Measurements from ENCODE around the gene CARS2.
A peak's percentile ranks its signal among the peaks of the same experiment; 100 is the strongest.
"Not testable (repeated sequence)": the region's sequence is repeated elsewhere in the genome, so short reads cannot be mapped to it uniquely, and the experiment has no call there.

CARS2 gene, protein sequence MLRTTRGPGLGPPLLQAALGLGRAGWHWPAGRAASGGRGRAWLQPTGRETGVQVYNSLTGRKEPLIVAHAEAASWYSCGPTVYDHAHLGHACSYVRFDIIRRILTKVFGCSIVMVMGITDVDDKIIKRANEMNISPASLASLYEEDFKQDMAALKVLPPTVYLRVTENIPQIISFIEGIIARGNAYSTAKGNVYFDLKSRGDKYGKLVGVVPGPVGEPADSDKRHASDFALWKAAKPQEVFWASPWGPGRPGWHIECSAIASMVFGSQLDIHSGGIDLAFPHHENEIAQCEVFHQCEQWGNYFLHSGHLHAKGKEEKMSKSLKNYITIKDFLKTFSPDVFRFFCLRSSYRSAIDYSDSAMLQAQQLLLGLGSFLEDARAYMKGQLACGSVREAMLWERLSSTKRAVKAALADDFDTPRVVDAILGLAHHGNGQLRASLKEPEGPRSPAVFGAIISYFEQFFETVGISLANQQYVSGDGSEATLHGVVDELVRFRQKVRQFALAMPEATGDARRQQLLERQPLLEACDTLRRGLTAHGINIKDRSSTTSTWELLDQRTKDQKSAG

DNA sequence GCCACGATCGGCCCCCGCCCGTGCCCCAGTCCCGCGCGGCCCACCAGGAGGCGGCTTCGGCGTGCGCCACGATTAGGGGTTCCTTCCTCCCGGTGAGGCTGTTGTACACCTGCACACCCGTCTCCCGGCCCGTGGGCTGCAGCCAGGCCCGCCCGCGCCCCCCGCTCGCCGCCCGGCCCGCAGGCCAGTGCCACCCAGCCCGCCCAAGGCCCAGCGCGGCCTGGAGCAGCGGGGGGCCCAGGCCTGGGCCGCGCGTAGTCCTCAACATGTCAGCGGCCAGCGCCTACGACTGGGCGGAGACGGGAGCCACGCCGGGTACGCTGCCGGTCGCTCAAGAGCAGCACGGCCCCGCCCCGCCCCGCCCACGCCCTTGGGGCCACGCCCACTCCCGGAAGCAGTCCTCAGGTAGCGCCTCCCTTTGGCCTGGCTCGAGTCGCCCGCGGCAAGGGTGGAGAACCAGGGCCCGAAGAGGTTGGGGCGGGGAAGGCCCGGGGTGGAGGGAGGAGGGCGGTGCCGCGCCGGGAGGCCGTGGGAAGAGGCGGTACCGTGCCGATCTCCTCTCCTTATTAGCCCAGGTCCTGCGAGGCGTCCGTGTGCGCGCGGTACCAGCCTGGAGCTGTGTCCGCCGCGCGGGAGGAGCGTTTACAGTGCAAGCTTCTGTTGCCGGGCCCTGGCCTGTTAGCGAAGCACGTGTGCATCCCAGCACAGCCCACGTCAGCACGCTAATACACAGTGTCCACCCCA is at the start of gene CARS2:
TSS of gene CARS2 (minus strand) at position 291 of the 744 bp plus-strand sequence. CDS start at position 268, 23 bp downstream.
- peak; percentile 98 for DNase-seq (ENCODE audit: low read depth)

DNA sequence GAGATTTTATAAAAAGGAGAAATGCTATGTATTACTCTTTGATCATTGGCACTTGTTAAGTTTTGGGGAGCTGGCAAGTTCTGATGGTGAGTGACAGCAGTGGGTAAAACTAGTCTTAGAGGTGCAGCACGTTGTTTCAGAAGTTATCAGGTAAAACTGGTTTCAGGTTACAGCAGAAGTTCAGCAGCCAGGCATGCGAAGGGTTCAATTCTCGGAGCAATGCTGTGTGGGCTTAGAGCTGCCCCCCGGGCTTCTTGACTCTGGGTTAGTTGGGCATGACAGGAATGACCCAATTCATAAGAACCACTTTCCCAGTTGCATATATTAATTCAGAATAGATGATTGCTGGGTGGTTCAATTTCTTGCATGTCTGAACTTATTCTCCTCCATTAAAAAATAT is 42.4 kb upstream of the CARS2 start:
- DNase-seq (ENCODE audit: low read depth) = no peak

DNA sequence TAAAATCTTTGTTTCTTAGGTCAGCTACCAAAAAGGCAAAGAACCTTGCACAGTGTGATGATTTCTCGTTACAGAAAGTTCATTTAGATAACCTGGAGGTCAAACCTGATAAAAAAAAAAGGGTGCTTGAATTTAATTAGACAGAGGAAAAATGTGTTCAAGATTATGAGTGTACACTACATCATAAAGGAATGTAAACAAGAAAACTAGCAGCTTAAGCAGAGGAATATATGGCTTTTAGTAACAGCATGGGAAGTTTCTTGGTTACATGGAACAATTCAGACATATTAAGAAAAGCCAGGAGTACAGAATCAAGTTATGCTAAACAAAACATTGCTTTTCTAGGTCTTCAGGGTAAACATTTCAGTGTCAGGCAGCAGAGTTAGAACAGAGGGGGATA is 40.5 kb upstream of the CARS2 start:
- DNase-seq (ENCODE audit: low read depth) = peak; percentile 30

DNA sequence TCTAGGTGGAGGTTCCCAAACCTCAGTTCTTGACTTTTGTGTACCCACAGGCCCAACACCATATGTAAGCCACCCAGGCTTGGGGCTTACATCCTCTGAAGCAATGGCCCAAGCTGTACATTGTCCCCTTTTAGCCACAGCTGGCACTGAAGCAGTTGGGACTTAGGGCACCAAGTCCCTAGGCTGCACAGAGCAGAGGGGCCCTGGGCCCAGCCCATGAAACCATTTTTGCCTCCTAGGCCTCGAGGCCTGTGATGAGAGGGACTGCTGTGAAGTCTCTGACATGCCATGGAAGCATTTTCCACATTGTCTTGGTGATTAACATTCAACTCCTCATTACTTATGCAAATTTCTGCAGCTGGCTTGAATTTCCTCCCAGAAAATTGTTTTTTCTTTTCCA is 37.8 kb upstream of the CARS2 start:
- DNase-seq (ENCODE audit: low read depth) = no peak

DNA sequence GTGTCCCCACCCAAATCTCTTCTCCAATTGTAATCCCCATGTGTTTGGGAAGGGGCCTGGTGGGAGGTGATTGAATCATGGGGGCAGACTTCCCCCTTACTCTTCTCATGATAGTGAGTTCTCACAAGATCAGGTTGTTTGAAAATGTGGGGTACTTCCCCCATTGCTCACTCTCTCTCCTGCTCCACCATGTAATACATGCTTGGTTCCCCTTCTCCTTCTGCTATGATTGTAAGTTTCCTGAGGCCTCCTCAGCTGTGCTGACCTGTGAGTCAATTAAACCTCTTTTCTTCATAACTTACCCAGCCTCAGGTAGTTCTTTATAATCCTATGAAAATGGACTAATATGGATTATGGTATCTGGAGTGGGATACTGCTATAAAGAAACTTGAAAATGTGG is 31.6 kb upstream of the CARS2 start:
- DNase-seq (ENCODE audit: low read depth) = no peak

DNA sequence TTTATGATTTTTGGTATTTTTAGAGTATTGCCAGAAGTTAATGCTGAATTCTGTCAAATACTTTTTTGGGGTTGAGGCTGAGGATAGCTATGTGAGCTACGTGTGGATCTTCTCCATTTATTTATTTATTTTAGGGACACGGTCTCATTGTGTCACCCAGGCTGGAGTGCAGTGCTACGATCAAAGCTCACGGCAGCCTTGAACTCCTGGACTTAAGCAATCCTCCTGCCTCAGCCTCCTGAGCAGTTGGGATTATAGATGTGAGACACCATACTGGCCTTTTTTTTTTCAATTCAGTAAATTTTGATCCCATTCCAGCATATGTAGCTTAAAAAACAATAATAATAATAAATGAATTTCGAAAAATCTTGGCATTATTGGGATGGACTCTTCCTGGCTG is 28.6 kb upstream of the CARS2 start:
- DNase-seq (ENCODE audit: low read depth) = no peak

DNA sequence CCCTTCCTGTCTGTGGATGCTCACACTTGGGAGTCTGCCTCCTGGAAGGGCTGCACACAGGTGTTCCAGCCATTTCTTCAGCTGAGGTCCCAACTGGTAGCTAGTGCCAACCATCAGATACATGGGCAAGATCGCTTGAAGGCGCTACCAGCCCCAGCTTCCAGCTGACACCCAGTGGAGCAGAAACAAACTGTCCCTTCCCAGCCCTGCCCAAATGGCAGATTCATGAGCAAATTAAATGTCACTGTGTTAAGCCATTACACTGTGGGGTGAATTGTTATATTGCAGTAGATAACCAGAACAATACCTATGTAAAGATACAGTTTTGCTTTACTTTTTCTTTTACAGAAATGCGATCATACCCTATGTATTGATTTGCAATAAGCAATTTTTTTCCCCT is 25.2 kb upstream of the CARS2 start:
- no peak for DNase-seq (ENCODE audit: low read depth)

DNA sequence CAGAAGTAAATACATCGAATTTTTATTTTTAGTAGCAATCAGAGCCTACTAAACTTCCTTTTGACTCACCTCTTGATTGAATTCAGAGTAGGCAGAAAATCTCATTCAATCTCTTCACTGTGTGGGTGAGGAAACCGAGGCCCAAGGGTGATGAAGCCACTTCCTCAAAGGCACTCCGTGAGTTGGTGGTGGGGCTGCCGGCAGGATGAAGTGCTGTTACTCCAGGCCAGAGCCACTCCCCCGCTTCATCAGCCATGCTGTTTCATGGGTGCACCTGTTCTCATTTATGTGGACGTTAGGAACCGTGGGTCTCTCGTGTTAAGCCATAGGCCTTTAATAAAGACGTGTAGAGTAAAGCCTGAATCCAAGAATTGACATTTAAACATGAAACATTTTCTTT is 20.8 kb upstream of the CARS2 start:
- DNase-seq (ENCODE audit: low read depth) = no peak

DNA sequence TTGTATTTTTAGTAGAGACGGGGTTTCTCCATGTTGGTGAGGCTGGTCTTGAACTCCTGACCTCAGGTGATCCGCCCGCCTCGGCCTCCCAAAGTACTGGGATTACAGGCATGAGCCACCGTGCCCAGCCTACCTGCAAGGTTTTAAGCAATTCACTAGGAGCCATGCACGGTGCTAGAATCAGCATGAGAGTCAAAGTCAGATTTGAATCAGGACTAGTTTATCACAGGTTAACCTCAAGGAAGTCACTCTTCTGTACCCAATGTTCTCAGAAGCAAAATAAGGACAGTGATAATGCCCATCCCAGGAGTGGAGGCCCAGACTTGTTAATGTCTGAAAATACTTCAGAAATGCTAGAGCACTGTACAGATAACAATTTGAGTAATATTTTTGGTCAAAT is 20.2 kb upstream of the CARS2 start:
- not testable (repeated sequence) for DNase-seq (ENCODE audit: low read depth)

DNA sequence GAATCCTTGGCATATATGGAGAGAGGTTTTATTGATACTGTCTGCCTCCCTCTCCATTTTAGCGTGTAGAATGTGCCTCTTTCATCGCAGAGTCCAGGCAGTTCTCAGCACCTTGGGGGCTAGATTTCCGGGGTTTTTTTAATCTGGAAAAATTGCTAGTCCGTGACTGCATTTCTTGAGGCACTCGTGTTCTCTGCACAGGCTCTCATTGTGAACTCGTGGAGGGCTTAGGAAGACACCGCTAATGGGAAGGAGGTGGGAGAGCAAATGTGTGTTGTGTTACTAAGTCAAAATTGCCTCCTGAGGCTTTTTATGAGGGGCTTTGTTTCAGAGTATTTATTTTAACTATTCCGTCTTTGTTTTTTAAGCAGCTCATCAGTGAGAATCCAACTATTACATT is 17.7 kb upstream of the CARS2 start:
- peak; percentile 42 for DNase-seq (ENCODE audit: low read depth)

DNA sequence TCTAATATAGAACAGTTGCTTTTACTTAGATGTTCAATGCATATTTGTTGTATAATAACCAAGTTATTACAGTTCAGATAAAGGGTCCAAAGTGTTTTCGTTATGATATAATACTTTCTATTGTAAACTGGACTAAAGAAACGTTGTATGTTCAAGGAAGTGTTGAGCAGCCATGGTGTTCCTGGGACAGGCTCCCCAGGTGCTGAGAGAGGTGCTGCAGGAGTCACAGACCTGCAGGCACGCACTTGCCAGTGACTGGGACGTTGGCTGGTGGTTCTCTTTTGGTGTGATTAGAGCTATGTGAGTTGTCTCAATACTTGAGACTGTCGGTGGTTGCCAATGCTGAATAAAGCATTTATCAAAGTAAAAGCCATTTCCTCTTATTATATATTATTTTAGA is 17.1 kb upstream of the CARS2 start:
- no peak for DNase-seq (ENCODE audit: low read depth)

DNA sequence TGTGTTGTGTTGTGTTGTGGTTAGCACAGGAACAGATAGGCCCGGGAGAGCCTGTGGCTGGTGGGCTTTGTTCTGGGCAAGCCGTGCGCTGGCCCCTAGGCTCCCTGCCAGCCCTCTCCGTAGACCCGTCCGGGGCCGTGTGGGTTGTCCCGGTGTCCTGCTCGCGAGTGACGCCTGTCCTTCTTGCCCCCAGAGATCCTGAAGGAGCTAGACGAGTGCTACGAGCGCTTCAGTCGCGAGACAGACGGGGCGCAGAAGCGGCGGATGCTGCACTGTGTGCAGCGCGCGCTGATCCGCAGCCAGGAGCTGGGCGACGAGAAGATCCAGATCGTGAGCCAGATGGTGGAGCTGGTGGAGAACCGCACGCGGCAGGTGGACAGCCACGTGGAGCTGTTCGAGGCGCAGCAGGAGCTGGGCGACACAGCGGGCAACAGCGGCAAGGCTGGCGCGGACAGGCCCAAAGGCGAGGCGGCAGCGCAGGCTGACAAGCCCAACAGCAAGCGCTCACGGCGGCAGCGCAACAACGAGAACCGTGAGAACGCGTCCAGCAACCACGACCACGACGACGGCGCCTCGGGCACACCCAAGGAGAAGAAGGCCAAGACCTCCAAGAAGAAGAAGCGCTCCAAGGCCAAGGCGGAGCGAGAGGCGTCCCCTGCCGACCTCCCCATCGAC is 13.3 kb upstream of the CARS2 start:
- no peak for DNase-seq (ENCODE audit: low read depth)

DNA sequence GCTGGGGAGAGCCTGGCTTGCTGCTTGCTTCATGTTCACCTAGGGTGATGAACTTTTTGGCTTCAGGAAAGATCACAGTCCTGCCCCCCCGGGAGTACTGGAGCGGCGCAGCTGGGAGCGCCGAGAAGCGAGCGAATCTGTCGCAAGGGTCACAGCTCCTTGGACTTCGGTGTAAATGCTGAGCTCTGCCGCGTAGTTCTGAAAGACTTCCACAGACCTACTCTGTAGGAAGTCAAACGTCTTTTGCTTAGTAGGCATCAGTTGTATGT is 10.3 kb upstream of the CARS2 start:
- DNase-seq (ENCODE audit: low read depth) = peak; percentile 25

DNA sequence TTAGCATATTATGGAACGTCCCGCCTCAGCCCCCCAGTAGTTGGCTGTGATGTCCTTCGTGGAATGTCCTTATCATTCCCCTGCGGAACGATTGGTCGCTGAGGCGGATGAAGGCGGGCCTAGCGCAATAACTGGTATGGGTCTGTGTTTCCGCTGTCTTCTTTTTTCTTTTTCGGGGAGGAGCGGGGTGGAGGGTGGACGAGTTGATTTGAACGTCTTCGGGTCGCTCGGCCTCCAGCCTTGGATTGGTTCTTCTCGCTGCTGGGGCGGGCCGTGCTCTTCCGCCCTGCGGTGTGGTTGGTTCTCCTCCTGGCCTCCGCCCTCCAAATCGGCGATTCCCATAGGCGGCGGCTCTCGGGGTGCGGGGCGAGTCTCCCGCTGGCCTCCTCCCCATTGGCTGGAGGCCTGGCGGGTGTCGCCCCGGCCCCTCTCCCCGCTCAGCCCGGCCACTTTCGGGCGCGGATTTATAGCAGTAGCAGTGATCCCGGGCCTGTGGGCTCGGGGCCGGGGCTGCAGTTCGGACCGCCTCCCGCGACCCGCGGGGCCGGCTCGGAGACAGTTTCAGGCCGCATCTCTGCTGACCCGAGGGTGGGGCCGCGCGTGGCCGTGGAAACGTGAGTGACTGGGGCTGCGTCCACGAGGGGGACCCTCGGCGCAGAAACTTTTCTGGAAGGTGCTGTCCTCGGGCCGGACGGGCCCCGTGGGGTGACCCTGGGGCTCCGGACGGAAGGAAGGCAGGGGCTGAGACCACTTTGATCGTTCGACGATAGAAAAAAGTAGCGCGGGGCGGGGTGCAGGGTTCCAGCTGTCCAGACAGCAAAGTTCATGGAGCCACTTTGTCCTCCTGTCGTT is 9.7 kb upstream of the CARS2 start:
- DNase-seq (ENCODE audit: low read depth) = peak; percentile 100

DNA sequence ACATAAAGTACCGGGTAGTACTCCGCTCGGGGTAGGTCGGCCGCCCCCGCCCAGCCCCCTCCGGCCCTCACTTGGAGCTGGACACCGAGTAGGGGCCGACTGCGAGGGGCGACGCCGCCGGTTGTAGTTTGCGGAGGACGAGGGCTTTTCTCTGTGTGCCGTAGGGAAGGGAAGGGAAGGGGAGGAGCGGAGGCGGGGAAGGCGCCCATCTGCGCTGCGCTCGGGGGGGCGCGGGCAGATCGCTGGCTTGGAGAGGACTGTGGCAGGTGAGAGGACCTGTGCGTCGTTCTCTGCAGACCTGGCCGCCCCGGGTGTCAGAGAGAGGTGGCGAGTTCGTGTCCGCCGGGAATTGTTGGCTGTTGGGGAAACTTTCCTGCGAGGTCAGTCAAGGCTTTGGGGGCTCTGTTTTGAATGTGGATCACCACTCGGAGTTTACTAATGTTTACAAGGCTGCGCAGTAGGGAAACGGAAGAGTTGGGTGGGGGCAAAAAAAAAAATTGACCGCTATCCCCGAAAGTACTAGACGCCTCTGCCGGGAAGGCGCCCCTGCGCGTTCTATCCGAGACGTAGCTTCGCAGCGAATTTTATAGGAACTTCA is 9.0 kb upstream of the CARS2 start:
- DNase-seq (ENCODE audit: low read depth) = peak; percentile 57

DNA sequence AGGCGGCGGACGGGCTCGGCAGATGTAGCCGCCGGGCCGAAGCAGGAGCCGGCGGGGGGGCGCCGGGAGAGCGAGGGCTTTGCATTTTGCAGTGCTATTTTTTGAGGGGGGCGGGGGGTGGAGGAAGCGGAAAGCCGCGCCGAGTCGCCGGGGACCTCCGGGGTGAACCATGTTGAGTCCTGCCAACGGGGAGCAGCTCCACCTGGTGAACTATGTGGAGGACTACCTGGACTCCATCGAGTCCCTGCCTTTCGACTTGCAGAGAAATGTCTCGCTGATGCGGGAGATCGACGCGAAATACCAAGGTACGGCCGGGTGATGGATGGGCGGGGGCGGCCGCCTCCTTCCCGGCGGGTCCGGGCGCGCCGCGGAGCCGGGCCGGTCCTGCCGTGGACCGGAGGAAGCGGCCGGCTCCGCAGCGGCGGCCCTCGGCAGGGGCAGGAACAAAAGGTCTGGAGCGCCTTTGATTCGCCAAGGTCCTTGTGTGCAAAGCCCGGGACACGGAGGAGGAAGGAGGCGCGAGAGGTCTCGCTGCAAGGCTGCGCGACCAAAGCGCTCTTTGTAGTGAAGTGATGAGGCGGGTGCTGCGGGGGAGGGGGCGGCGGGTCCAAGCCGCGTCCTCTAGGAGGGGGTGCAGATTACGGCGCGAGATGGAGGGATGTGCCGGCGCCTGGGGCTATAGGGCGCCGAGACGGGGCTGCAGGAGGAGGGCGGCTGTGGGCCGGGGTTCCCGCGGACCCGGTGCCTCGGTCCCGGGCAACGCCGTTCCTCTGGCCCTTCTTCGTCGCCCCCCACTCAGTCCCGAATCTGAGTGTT is 8.3 kb upstream of the CARS2 start:
- DNase-seq (ENCODE audit: low read depth) = peak; percentile 54

DNA sequence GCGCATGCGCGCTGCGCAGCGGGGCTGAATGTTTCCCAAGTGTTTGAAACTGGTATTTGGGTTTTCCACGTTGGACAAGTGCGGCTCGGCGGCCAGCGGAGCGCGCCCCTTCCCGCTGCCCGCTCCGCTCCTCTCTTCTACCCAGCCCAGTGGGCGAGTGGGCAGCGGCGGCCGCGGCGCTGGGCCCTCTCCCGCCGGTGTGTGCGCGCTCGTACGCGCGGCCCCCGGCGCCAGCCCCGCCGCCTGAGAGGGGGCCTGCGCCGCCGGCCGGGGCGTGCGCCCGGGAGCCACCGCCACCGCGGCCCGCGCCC is 7.7 kb upstream of the CARS2 start, which contains the start of gene ING1:
TSS of gene ING1 (plus strand) at position 59 of the 311 bp plus-strand sequence. CDS start 450 bp downstream, outside the sequence.
- no peak for DNase-seq (ENCODE audit: low read depth)

DNA sequence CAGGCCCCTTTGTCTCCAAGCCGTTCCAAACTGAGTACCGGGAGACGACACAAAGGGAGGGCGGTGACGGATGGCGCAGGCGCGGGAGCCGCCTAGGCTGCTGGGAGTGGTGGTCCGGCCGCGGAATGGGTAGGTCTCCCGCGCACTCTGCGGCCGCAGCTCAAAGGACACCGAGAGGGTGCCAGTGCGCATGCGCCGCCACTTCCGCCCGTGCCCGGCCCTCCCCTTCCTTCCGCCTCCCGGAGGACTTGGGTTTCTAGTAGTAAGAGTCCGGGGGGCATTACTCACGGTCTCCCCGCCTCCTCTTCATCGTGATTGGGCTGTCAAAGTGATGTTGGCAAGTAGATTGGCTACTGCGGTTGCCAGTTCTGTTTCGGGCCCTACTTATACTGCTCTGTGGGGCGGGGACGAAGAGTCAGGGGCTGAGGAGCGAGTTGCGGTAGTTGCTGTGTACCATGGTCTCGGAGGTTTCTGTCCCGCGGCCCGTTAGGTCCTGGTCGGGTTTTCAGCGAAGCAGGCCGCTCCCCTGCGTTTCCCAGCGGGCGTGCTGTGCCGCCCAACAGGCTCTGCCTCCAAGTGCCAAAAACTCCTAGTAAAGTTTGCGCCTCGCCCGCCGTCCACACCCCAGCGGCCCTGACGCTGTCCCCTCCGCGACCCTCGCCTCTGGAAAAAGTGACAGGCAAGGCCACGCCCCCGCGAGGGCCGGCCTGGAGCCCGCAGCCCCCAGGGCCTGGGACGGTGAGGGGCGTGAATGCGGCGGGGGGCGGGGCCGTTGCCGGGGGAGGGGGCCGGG is 7.1 kb upstream of the CARS2 start:
- peak; percentile 100 for DNase-seq (ENCODE audit: low read depth)

DNA sequence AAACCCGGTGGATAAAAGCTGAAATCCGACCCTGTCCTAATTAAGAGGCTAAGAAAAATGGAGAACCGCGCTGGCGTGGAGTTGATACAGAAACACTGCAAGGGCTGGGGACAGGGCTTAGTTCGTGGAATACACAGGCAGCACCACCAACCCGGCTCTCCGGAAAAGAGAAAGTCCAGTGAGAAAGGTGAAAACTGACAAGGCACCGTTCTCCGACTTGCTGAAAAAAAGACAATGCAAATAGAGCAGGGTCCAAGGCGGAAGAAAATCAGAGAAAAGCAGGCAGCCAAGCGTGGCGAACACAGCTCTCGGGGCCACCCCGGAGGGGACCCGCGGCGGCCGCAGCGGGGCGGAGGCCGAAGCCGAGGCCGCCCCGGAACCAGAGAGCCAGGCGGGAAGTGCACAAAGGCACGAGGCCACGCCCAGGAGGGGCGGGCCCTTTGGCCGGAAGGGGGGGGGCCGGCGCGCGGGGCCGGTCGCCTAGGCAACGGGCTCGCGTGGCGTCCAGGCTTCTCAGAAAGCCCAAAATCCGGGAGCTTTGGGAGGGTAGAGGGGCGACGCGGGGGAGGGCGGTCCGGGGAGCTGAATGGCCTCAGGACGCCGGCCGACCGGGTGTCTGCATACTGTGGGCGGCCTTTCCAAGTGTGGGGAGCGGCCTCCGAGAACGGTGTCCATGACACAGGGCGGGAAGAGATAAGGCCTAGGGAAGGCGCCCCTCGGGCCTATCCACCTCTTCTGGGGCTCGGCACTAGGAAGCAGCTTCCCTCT is 6.3 kb upstream of the CARS2 start:
- DNase-seq (ENCODE audit: low read depth) = peak; percentile 85

All from EH (cell line).